COLO829 (cell line): ENCODE results near the gene CTNND2.
"Not testable (repeated sequence)": the region's sequence is repeated elsewhere in the genome, so short reads cannot be mapped to it uniquely, and the experiment has no call there.

Experiments used
- DNase-seq: peaks from one replicate; pipeline ENCODE4 v3.0.0; 2012; ENCODE audit warnings: low spot score

The CTNND2 gene

GRCh38 chr5:11679676-11680075, 224.6 kb downstream of the CTNND2 start:
- no peak for DNase-seq

DNA sequence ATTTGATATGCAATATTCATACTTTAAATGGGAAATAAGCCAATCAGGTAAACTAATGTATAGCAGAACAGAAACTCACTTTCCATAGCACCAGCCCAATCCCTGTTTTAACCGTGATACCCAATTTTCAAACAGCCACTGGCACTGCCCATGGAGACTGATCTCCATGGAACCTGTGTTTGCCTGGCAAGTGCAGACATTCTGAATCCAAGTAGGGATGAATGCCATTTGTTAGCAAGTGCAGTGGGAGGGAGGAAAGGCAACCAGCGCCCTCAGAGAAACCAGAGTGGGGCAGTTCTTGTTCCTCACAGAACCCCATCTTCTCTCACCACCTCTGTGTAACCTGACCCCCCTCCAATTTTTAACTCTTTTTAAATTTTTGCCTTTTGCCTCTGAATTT, 229.1 kb downstream of the CTNND2 start:
- DNase-seq: no peak

GRCh38 chr5:11672385-11673085, 231.7 kb downstream of the CTNND2 start:
- no peak for DNase-seq

DNA sequence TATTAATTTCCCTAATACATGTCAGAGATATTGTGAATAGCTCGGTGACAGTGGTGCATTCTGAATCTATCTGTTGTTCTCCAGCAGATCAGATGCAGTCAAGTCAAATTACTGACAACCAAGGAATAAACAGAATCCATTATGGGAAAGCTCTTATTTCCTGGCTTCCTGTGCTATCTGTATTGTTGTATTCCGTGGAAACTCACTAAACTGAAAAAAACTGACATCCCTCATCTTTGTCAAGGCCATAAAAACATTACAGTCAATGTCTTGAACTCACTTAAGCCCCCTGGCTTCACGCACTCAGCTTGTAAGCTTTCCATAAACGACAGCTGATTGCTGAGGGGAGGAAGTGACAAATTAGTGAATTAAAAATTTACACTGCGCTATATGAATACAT, 245.9 kb downstream of the CTNND2 start:
- no peak for DNase-seq

- DNase-seq: no peak
These were observed 247.3 kb downstream of the CTNND2 start for GRCh38 chr5:11656916-11657315.

DNA sequence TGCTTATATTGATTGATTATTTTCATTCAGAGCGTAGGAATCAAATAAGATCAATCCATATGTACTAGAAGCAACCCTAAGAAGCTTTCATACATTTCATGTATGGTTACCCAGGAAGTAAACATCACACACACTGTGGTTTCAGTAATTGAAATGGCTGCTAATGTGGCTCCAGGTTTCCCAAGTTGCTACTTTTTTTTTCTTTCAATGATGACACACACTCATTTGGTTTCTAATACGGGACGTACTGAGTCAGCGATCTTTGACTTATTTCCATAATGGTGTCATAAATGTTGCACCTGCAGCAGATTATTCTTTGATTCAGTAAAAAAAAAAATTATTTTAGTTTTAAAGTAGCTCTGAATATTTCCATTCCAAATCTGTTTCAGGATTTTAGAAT, 248.6 kb downstream of the CTNND2 start:
- DNase-seq: no peak

DNA sequence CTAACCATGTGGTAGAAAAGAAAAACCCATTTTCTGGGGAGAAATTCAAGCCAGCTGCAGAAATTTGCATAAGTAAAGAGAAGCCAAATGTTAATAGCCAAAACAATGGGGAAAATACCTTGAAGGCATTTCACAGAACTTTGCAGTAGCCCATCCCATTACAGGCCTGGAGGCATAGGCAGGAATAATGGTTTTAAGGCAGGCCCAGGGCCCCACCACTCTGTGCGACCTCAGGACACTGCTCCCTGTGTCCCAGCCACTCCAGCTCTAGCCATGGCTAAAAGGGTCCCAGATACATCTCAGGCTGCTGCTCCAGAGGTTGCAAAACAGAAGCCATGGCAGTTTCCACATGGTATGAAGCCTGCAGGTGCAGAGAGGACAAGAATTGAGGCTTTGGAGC, 253.3 kb downstream of the CTNND2 start:
- DNase-seq: no peak

- no peak for DNase-seq
These were observed 258.1 kb downstream of the CTNND2 start for GRCh38 chr5:11646141-11646540.

DNA sequence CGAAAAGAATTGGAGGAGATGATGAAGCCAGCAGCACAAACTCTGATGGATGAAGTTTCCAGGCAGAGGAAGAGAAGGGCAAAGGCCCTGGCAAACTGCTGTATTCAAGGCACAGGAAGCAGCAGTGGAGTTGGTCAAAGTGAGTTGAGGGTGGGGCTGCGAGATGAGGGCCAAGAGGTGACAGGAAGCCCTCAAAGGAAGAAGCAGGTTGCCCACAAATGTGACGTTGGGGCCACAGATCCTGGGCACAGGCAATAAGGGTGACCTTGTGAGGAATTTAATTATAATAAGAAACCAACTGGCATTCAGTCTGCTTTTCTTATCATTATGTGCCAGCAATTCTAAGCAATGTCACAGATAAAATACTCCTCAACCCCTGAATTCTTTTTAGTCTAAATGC, 261.8 kb downstream of the CTNND2 start:
- DNase-seq: no peak

- DNase-seq: no peak
These were observed 263.9 kb downstream of the CTNND2 start for GRCh38 chr5:11640158-11640873.

GRCh38 chr5:11622785-11623184, 281.5 kb downstream of the CTNND2 start:
- DNase-seq: no peak

GRCh38 chr5:11620172-11620571, 284.1 kb downstream of the CTNND2 start:
- DNase-seq: no peak

DNA sequence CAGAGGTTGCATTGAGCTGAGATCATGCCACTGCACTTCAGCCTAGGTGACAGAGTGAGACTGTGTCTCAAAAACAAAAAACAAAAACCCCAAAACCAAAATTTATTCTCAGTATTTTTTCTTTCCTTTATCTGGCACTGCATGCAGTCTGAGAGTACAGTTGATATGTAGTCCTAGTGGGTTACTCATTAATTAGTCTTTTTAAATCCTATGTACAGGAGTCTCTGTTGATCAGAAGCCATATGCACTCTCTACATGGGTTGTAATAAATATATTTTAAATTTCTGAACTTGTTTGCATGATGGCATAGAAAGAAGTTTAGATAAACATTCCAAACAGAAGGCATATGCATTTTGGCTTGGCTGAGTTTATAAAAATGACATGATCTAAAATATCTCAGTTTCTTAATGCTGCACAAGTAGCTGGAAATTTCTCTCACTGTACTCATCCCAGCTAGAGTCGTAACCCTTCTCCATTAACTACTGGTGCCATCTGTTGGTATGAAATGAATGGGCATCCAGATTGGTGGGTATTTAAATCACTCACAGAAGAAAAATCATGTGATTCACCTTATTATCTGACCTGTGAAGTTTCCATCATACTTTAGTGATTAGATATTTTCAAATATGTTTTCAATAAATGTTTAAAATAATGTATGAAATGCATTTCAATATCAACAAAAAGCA, 284.8 kb downstream of the CTNND2 start:
- DNase-seq: no peak

DNA sequence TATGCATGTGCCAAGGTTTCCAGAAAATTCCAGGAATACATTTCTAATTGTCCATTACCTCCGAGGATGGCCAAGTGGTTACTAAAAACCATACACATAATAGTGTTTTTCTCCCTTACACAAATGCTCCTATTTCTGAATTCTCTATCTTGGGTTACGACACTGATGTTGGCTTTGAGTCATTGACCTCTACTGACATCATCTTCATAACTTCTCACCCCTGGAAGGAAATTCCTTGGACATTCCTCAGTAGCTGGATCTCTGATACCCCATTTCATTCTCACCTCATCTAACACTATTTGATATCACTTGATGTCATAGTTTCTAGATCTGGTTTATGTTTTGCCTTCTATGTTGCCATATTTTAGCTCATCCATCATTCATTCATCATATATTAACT, 287.2 kb downstream of the CTNND2 start:
- no peak for DNase-seq

DNA sequence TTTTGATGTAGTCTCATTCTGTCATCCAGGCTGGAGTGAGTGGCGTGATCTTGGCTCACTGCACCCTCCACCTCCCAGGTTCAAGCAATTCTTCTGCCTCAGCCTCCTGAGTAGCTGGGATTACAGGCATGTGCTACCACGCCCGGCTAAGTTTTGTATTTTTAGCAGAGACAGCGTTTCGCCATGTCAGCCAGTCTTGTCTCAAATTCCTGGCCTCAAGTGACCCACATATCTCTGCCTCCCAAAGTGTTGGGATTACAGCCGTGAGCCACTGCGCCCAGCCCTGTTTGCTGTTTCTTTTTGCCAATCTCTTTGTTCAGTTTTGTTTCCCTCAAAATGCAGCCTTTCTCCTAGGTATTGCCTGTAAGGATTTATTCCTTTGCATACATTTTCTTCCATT, 287.6 kb downstream of the CTNND2 start:
- DNase-seq: not testable (repeated sequence)

- no peak for DNase-seq
These were observed 293.2 kb downstream of the CTNND2 start for GRCh38 chr5:11611011-11611410.

DNA sequence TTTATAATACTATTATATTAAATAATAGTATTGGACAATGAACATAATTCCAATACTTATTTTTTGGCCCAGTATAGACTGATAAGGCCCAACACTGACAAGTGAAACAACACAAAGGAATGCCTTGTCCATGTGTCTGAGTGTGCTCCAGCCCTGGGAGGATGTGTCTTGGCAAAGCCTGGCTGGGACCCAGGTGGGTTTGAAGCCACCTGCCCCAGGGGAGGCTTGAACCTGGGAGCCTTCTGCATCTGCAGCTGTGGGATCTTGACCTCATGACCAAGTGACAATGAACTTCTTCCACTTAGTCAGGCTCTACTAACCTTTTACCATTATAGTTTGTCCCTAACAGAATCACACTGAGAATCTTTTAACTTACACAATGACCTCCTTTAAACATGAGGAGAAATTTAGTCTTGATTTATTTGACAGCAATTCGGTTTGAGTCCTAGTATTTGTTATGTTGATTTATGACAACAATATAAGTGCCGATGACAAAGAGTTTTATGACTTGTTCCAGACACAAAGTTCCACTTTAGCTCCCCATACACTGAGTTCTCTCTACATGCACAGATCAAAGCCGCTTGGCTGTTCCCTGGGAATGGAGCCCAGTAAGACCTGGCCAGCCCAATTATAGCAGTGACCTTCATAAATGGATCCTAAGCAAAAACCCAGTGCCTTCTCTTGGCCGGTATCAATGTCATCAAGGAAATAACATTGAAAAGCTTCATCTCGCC, 294.5 kb downstream of the CTNND2 start:
- no peak for DNase-seq

DNA sequence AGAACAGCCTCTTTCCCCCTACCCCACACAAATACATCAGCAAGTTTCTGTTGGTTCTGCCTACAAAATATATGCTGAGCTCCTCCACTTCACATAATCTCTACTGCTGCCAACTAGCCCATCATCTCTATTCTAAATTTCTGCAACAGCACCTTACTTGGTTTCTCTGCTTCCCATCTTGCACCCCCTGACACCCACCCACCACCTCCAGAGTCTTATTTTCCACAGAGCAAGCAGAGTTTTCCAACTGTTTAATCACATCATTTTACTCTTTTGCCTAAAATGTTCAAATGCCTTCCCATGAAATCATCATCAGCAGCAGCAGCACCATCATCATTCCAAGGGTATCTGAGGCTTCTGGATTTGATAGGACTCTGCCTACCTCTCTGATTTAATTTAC, 295.7 kb downstream of the CTNND2 start:
- DNase-seq: no peak

GRCh38 chr5:11607944-11608483, 296.2 kb downstream of the CTNND2 start:
- no peak for DNase-seq

DNA sequence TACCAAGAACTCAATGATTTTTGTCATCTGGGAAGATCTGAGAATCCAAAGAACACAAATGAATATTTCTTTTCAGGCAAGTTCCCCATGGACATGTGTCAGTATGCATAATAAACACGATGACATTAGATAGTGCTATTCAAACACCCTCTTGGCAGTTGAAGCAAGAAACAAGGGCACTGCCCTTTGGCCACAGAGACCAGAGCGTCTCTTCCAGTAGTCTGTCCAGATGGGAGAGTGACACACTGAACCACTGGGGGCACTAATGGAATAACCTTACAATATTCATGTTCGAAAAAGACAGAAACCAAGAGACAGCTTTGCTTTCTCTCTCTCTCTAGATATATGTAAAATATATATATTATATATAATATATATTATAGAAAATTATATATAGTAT, 301.9 kb downstream of the CTNND2 start:
- no peak for DNase-seq

- DNase-seq: no peak
These were observed 304.7 kb downstream of the CTNND2 start for GRCh38 chr5:11599499-11599898.

DNA sequence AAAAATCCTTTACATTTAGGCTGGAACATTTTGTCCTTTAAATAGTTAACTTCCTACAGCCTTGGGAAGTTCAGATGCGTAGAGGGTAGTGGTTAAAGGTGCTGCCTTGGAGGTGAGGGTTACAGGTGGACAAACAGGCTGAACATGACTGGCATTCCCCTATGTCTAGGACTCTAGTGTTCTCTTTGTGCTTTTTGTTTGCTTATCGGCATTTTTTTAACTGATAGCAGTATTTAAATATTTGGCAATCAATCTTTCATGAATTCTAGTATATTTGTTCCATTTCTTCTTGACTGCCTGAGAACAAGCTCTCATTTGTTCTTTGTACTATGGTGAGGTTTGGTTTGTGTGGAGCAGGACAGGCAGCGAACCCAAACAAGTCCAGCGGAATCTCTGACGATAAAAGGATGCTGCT, 307.6 kb downstream of the CTNND2 start:
- DNase-seq: no peak
